ENCODE measurements around the gene PCDHGB1.
A peak's percentile ranks its signal among the peaks of the same experiment; 100 is the strongest.
"Not testable (repeated sequence)": the region's sequence is repeated elsewhere in the genome, so short reads cannot be mapped to it uniquely, and the experiment has no call there.

The PCDHGB1 gene

GRCh38 chr5:141389153-141390042, 39.5 kb downstream of the PCDHGB1 start:
- DNase-seq (ENCODE audit: insufficient read length) (no peak), FAIRE-seq (no peak)
- no peak for TF ChIP-seq POLR2A (IDR thresholded peaks at IDR 0.05; ENCODE audit: low read depth, low read length)
- no peak for TF ChIP-seq TAF1 (IDR thresholded peaks at IDR 0.05; ENCODE audit: borderline replicate concordance, low read depth, low read length)
- TF ChIP-seq POLR2AphosphoS5 (IDR thresholded peaks at IDR 0.05; ENCODE audit: low read depth, low read length) = no peak

- no peak for FAIRE-seq
- no peak for TF ChIP-seq POLR2A (IDR thresholded peaks at IDR 0.05; ENCODE audit: low read depth, low read length)
- no peak for TF ChIP-seq TAF1 (IDR thresholded peaks at IDR 0.05; ENCODE audit: borderline replicate concordance, low read depth, low read length)
- no peak for TF ChIP-seq POLR2AphosphoS5 (IDR thresholded peaks at IDR 0.05; ENCODE audit: low read depth, low read length)
- no peak for DNase-seq (ENCODE audit: insufficient read length)
Measured at GRCh38 chr5:141392429-141393198, 42.7 kb downstream of the PCDHGB1 start, which contains the start of gene PCDHGA8. Gene PCDHGA8, plus strand, starts transcription at chr5:141392633. Its CDS starts 181 bp downstream, at chr5:141392814.

GRCh38 chr5:141393267-141393666, 43.4 kb downstream of the PCDHGB1 start:
- TF ChIP-seq POLR2AphosphoS5 (IDR thresholded peaks at IDR 0.05; ENCODE audit: low read depth, low read length) = no peak
- TF ChIP-seq TAF1 (IDR thresholded peaks at IDR 0.05; ENCODE audit: borderline replicate concordance, low read depth, low read length) = no peak
- no peak for TF ChIP-seq POLR2A (IDR thresholded peaks at IDR 0.05; ENCODE audit: low read depth, low read length)
- no peak for FAIRE-seq
- DNase-seq (ENCODE audit: insufficient read length) = no peak

GRCh38 chr5:141394401-141395187, 44.7 kb downstream of the PCDHGB1 start:
- DNase-seq (ENCODE audit: insufficient read length); FAIRE-seq: not testable (repeated sequence)

GRCh38 chr5:141397756-141398551, 48.1 kb downstream of the PCDHGB1 start, which contains the start of gene PCDHGB5:
Gene PCDHGB5, plus strand, starts transcription at chr5:141397947. Its CDS starts 181 bp downstream, at chr5:141398128.
- DNase-seq (ENCODE audit: insufficient read length) (peak; percentile 35), FAIRE-seq (peak; percentile 96)

- no peak for DNase-seq (ENCODE audit: insufficient read length)
- FAIRE-seq = no peak
- no peak for TF ChIP-seq POLR2A (IDR thresholded peaks at IDR 0.05; ENCODE audit: low read depth, low read length)
- no peak for TF ChIP-seq TAF1 (IDR thresholded peaks at IDR 0.05; ENCODE audit: borderline replicate concordance, low read depth, low read length)
- no peak for TF ChIP-seq POLR2AphosphoS5 (IDR thresholded peaks at IDR 0.05; ENCODE audit: low read depth, low read length)
Measured at GRCh38 chr5:141398608-141399007, 48.7 kb downstream of the PCDHGB1 start.

- DNase-seq (ENCODE audit: insufficient read length) (no peak), FAIRE-seq (no peak)
- TF ChIP-seq POLR2A (IDR thresholded peaks at IDR 0.05; ENCODE audit: low read depth, low read length) = no peak
- no peak for TF ChIP-seq TAF1 (IDR thresholded peaks at IDR 0.05; ENCODE audit: borderline replicate concordance, low read depth, low read length)
- TF ChIP-seq POLR2AphosphoS5 (IDR thresholded peaks at IDR 0.05; ENCODE audit: low read depth, low read length) = no peak
Measured at GRCh38 chr5:141399555-141400258, 49.8 kb downstream of the PCDHGB1 start.
